B cell (primary cell): ENCODE results near the gene IGF1R.

ENCODE experiments used
- EZH2 ChIP-seq: IDR thresholded peaks from 2 replicates; pipeline ENCODE4 v1.6.1; 2012; ENCODE audit warnings: borderline replicate concordance, low read depth, mild to moderate bottlenecking, moderate library complexity, low read length; ENCODE audit not compliant: insufficient read depth, poor library complexity, severe bottlenecking
- TF ChIP-seq, protein P1 (sequence below): fragments of 200-600 bp; IDR thresholded peaks from one replicate; pipeline ENCODE4 v1.8.0; 2022; ENCODE audit warnings: antibody characterized with exemption, mild to moderate bottlenecking

DNA sequence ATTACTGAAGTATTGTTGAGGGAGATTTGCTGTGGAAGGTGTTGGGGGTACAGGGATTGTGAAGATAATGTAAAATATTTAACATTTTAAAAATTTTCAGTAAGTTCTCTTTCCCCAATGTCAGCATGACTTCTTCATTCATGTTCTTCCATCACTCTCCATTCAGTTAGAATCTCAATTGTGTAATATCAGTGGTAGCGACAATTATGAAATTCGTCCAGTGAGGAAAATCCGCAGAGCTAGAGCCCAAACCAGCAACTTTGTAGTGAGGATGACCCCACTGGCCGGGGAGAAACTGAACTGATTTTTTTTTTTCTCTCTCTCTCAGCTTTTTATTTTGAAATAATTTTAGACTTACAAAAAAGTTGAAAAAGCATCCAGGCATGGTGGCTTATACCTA, 187.5 kb downstream of the IGF1R start:
- TF ChIP-seq, protein P1, sequence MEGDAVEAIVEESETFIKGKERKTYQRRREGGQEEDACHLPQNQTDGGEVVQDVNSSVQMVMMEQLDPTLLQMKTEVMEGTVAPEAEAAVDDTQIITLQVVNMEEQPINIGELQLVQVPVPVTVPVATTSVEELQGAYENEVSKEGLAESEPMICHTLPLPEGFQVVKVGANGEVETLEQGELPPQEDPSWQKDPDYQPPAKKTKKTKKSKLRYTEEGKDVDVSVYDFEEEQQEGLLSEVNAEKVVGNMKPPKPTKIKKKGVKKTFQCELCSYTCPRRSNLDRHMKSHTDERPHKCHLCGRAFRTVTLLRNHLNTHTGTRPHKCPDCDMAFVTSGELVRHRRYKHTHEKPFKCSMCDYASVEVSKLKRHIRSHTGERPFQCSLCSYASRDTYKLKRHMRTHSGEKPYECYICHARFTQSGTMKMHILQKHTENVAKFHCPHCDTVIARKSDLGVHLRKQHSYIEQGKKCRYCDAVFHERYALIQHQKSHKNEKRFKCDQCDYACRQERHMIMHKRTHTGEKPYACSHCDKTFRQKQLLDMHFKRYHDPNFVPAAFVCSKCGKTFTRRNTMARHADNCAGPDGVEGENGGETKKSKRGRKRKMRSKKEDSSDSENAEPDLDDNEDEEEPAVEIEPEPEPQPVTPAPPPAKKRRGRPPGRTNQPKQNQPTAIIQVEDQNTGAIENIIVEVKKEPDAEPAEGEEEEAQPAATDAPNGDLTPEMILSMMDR = no peak
- TF ChIP-seq EZH2 = no peak
